A549 (cell line): Measurements from ENCODE around the gene SRRT.

Source experiments
- CBX8 ChIP-seq: fragments of 200-600 bp; sonication (generic); IDR thresholded peaks from 2 replicates; pipeline ENCODE4 v1.6.1; 2016
- CHD2 ChIP-seq: fragments of 150-350 bp; IDR thresholded peaks from 2 replicates; pipeline ENCODE4 v1.6.1; 2014; ENCODE audit warnings: low read length; ENCODE audit not compliant: partially characterized antibody
- CTCF ChIP-seq: fragments of >200 bp; sonication (Bioruptor Twin); formaldehyde crosslinking; IDR thresholded peaks from 3 replicates; pipeline ENCODE4 v1.5.1; 2016
- EHMT2 ChIP-seq: fragments of 200-600 bp; sonication (generic); IDR thresholded peaks from 2 replicates; pipeline ENCODE4 v1.6.1; 2016; ENCODE audit warnings: antibody characterized with exemption, low read depth, mild to moderate bottlenecking, moderate library complexity
- EP300 ChIP-seq, 2 experiments: fragments of >200 bp; sonication (Bioruptor Twin); formaldehyde crosslinking; IDR thresholded peaks; 2 replicates in 1 of 2; 3 replicates in 1 of 2; pipeline ENCODE4 v1.6.1; 2016 to 2017
- HDAC2 ChIP-seq: fragments of 200-600 bp; sonication (generic); IDR thresholded peaks from 2 replicates; pipeline ENCODE4 v1.6.1; 2016
- KDM1A ChIP-seq: fragments of 200-600 bp; sonication (generic); IDR thresholded peaks from 2 replicates; pipeline ENCODE4 v1.6.1; 2016; ENCODE audit warnings: low read depth, mild to moderate bottlenecking
- MAFK ChIP-seq: fragments of 450-650 bp; IDR thresholded peaks from 2 replicates; pipeline ENCODE4 v1.6.1; 2014; ENCODE audit not compliant: partially characterized antibody
- POLR2A ChIP-seq: IDR thresholded peaks from 2 replicates; pipeline ENCODE4 v1.6.1; 2012; ENCODE audit warnings: mild to moderate bottlenecking, low read length
- RAD21 ChIP-seq, 2 experiments: fragments of >200 bp in 1 of 2; sonication (Bioruptor Twin) in 1 of 2; formaldehyde crosslinking in 1 of 2; IDR thresholded peaks in 1 of 2; conservative IDR thresholded peaks in 1 of 2; 2 replicates in 1 of 2; 3 replicates in 1 of 2; pipeline ENCODE4 v1.6.1; 2012 to 2018; ENCODE audit warnings: inconsistent platforms in 1 of 2
- RFX5 ChIP-seq: fragments of 450-650 bp; IDR thresholded peaks from 2 replicates; pipeline ENCODE4 v1.7.1; 2014; ENCODE audit warnings: antibody characterized with exemption, mild to moderate bottlenecking, moderate library complexity
- ZFP36 ChIP-seq: fragments of 450-650 bp; IDR thresholded peaks from 2 replicates; pipeline ENCODE4 v1.6.1; 2014; ENCODE audit warnings: borderline replicate concordance; ENCODE audit not compliant: partially characterized antibody
- TF ChIP-seq, protein P1 (sequence below): IDR thresholded peaks from 2 replicates; pipeline ENCODE4 v1.6.1; 2012
- TF ChIP-seq, protein P2 (sequence below): IDR thresholded peaks from 2 replicates; pipeline ENCODE4 v1.6.1; 2012

DNA sequence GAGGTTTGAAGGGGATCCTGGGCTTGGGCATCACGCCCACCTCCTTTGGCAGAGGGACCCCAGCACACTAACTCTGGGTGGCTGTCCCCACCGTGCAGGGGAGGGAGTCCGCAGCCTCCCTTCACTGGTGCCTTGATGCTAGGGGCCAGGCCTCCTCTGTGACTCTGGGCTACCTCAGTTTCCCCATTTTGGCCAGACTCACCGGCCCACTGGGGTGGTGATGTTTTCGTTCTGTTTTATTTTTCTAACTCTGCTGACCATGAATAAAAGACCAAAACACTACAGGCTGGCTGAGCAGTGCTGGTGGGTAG is 8.2 kb upstream of the SRRT start:
- no peak for TF ChIP-seq CTCF
- no peak for TF ChIP-seq RFX5
- no peak for TF ChIP-seq POLR2A
- TF ChIP-seq RAD21 (conservative IDR thresholded peaks at IDR 0.05 in 1 of 2, IDR thresholded peaks at IDR 0.05 in 1 of 2) = no peak
- no peak for TF ChIP-seq HDAC2
- no peak for TF ChIP-seq EHMT2
- no peak for TF ChIP-seq CHD2
- no peak for TF ChIP-seq EP300 (IDR thresholded peaks at IDR 0.05)
- no peak for TF ChIP-seq CBX8
- TF ChIP-seq, protein P1, sequence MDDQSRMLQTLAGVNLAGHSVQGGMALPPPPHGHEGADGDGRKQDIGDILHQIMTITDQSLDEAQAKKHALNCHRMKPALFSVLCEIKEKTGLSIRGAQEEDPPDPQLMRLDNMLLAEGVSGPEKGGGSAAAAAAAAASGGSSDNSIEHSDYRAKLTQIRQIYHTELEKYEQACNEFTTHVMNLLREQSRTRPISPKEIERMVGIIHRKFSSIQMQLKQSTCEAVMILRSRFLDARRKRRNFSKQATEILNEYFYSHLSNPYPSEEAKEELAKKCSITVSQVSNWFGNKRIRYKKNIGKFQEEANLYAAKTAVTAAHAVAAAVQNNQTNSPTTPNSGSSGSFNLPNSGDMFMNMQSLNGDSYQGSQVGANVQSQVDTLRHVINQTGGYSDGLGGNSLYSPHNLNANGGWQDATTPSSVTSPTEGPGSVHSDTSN = no peak
- no peak for TF ChIP-seq KDM1A
- TF ChIP-seq ZFP36 = no peak
- TF ChIP-seq, protein P2, sequence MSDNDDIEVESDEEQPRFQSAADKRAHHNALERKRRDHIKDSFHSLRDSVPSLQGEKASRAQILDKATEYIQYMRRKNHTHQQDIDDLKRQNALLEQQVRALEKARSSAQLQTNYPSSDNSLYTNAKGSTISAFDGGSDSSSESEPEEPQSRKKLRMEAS = no peak
- TF ChIP-seq MAFK = no peak
